SJSA1 (cell line): Measurements from ENCODE around the gene MED16. TPM values are rescaled to one million over a fixed set of nuclear protein-coding genes. Genes with fewer than 3 reads are reported as not detected.
A peak's percentile ranks its signal among the peaks of the same experiment; 100 is the strongest.

Experiments
- DNase-seq, 2 experiments: peaks; one replicate each; pipeline ENCODE4 v3.0.0-alpha.2; 2015 to 2020; ENCODE audit warnings: low spot score in 2 of 2, low read depth in 1 of 2
- H3K27ac ChIP-seq: fragments of 250-450 bp; sonication (Bioruptor Pico); 2 replicates; pipeline ENCODE4 v1.5.1; 2020; ENCODE audit warnings: mild to moderate bottlenecking, moderate library complexity
- H3K27me3 ChIP-seq: fragments of 250-450 bp; sonication (Bioruptor Pico); replicated peaks from 2 replicates; pipeline ENCODE4 v1.5.1; 2020; ENCODE audit warnings: mild to moderate bottlenecking, moderate library complexity
- H3K36me3 ChIP-seq: fragments of 250-450 bp; sonication (Bioruptor Pico); 2 replicates; pipeline ENCODE4 v1.5.1; 2020; ENCODE audit warnings: mild to moderate bottlenecking
- H3K4me1 ChIP-seq: fragments of 250-450 bp; sonication (Bioruptor Pico); replicated peaks from 2 replicates; pipeline ENCODE4 v1.6.1; 2021; ENCODE audit warnings: mild to moderate bottlenecking
- H3K4me3 ChIP-seq: fragments of 250-450 bp; sonication (Bioruptor Pico); 2 replicates; pipeline ENCODE4 v1.5.1; 2020; ENCODE audit warnings: mild to moderate bottlenecking
- H3K9me3 ChIP-seq: fragments of 250-450 bp; sonication (Bioruptor Pico); replicated peaks from 2 replicates; pipeline ENCODE4 v1.5.1; 2020; ENCODE audit warnings: mild to moderate bottlenecking
- total RNA-seq: library from RNA; depleted of rRNA; stranded (reverse); fragments of >200 nt; shearing (Covaris generic); gene quantifications from 2 replicates; pipeline ENCODE4 v1.2.3, GENCODE V29; 2014

MED16 gene
- total RNA-seq, 1 experiment from 2014 or later: 17.2 TPM

GRCh38 chr19:871446-872265 lies 21.3 kb downstream of the MED16 start:
- no peaks in the 10 kb centered on the region for H3K27me3 ChIP-seq
- no peak overlapping the region for H3K4me3 ChIP-seq
- no peak overlapping the region for H3K27ac ChIP-seq
- peaks cover 25% of the 10 kb centered on the region for H3K4me1 ChIP-seq
- no peak for DNase-seq
- peaks cover 65% of the 10 kb centered on the region for H3K36me3 ChIP-seq
- no peaks in the 10 kb centered on the region for H3K9me3 ChIP-seq

- Histone ChIP-seq H3K27me3 (no peaks in the 10 kb centered on the region), H3K27ac (no peak overlapping the region), H3K4me1 (peaks cover 25% of the 10 kb centered on the region), H3K9me3 (no peaks in the 10 kb centered on the region), H3K4me3 (no peak overlapping the region), H3K36me3 (peaks cover 58% of the 10 kb centered on the region)
- no peak for DNase-seq
Observed at GRCh38 chr19:870963-871401, 22.0 kb downstream of the MED16 start.

- Histone ChIP-seq H3K27ac (peak overlapping the region; percentile 73), H3K4me1 (peaks cover 25% of the 10 kb centered on the region), H3K4me3 (no peak overlapping the region), H3K36me3 (peaks cover 52% of the 10 kb centered on the region), H3K27me3 (no peaks in the 10 kb centered on the region), H3K9me3 (no peaks in the 10 kb centered on the region)
- DNase-seq: no peak
Observed at GRCh38 chr19:870314-870713, 22.7 kb downstream of the MED16 start.

DNA sequence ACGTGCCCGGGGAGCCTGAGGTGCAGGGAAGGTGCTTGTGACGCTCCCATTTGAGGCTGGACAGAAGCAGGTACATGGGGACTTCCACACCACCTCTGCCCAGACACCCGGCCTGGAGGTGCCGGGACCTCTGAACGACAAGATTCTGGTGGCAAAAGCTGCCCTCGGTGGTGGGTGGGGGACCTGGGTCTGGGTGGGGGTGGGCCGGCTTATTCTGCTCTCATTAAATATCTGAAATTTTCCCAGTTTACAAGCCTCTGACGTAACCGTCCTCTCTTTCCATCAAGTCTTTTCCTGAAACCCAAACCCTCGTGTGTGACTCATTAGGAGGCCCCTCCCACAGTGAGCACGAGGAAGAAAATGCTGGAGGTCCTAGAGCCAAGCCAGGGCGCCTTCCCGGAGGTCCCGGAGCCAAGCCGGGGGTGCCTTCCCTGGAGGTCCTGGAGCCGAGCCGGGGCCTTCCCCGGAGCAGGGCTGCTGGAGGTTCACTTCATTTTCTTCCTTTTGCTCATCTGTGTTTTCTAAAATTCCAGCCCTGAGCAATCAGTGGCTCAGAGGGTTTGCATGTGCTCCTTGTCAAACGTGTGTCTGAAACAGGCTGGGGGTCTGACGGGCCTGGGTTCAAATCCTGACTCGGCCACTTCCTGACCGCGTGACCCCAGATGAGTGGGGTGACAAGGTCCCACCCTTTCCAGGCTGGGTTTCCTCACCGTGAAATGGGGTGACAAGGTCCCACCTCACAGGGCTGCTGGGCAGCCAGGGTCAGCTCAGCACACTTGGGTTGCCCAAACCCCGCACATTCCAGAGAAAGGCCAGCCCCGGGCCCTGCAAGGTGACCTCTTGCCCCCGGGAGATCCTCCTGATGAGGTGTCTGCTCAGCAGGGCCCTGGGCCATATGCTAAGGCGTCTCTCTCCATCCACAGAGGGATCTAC lies 23.5 kb downstream of the MED16 start:
- no peak overlapping the region for H3K4me3 ChIP-seq
- peaks cover 45% of the 10 kb centered on the region for H3K36me3 ChIP-seq
- peak; percentile 97 to 98 for DNase-seq
- H3K27ac ChIP-seq: peak overlapping the region; percentile 81
- H3K4me1 ChIP-seq: peaks cover 25% of the 10 kb centered on the region
- H3K27me3 ChIP-seq: no peaks in the 10 kb centered on the region
- H3K9me3 ChIP-seq: no peaks in the 10 kb centered on the region

- Histone ChIP-seq H3K9me3 (no peaks in the 10 kb centered on the region), H3K36me3 (peaks cover 41% of the 10 kb centered on the region), H3K4me1 (peaks cover 31% of the 10 kb centered on the region), H3K4me3 (no peak overlapping the region), H3K27ac (peak overlapping the region; percentile 81), H3K27me3 (no peaks in the 10 kb centered on the region)
- DNase-seq: no peak
Observed at GRCh38 chr19:868458-869244, 24.3 kb downstream of the MED16 start.

DNA sequence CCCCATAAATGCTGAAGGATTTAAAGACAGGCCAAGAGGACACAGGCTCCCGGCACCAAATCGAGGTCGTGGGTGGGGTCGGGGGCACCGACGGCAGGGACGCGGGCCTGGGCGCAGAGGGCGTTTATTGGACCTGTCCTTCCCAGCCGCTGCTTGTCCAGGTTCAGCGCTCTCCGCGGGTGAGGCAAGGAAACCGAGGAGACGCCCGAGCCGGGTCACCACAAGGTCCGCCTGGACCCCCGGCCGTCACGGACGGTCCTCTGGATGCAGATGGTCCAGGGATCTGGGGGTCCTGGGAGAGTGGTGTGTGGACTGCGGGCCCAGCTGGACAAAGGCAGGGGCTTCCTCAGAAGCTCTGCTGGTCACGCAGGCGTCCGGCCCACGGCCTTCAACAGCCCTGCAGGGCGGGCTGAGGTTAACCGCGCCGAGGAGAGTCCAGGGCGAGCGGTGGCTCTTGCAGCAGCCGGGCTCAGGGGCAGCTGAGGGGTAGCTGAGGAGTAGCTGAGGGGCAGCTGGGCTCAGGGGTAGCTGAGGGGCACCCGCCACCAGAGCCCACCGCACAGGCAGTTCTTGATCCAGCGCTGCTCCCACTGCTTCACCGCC lies 25.0 kb downstream of the MED16 start:
- no peaks in the 10 kb centered on the region for H3K27me3 ChIP-seq
- DNase-seq: no peak
- no peaks in the 10 kb centered on the region for H3K9me3 ChIP-seq

DNA sequence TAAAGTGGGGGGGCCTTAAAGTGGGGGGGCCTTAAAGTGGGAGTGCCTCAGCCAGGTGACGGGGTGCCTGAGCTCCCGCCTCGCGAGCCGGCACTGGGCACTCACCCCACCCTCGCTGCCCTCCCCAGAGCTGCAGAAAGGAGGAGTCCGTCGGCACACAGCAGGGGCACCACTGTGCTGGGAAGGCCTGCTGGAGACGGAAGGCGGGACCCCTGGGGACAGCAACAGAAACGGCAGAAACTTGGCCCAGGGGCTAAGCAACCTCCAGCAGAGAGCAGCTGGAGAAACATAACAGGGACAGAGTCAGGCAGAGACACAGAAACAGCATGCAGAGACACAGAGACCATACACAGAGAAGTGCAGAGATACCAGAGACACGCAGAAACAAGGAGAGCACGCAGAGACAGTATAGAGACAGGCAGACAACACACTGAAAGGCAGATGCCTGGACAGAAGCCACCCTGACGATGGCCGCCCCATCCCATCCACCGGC lies 25.6 kb downstream of the MED16 start:
- Histone ChIP-seq H3K27me3 (no peaks in the 10 kb centered on the region), H3K4me3 (no peak overlapping the region), H3K9me3 (no peaks in the 10 kb centered on the region), H3K36me3 (peaks cover 37% of the 10 kb centered on the region), H3K27ac (no peak overlapping the region), H3K4me1 (peaks cover 39% of the 10 kb centered on the region)
- no peak for DNase-seq

More for the DNA sequence above, 25.0 kb downstream of the MED16 start:
- Histone ChIP-seq H3K4me3 (no peak overlapping the region), H3K4me1 (peaks cover 38% of the 10 kb centered on the region), H3K27ac (no peak overlapping the region), H3K36me3 (peaks cover 37% of the 10 kb centered on the region)

GRCh38 chr19:866769-867300 lies 26.2 kb downstream of the MED16 start:
- no peaks in the 10 kb centered on the region for H3K27me3 ChIP-seq
- no peak overlapping the region for H3K4me3 ChIP-seq
- H3K27ac ChIP-seq: no peak overlapping the region
- H3K9me3 ChIP-seq: no peaks in the 10 kb centered on the region
- DNase-seq: no peak
- H3K4me1 ChIP-seq: peaks cover 39% of the 10 kb centered on the region
- H3K36me3 ChIP-seq: peaks cover 34% of the 10 kb centered on the region

- H3K27me3 ChIP-seq: peaks cover 3% of the 10 kb centered on the region
- no peaks in the 10 kb centered on the region; the same call in 1 of the 2 replicates for H3K9me3 ChIP-seq
- peaks cover 11% of the 10 kb centered on the region for H3K36me3 ChIP-seq
- DNase-seq: no peak
- H3K4me1 ChIP-seq: peaks cover 21% of the 10 kb centered on the region
- no peak overlapping the region for H3K27ac ChIP-seq
- no peak overlapping the region for H3K4me3 ChIP-seq
Observed at GRCh38 chr19:863315-863620, 29.7 kb downstream of the MED16 start.

DNA sequence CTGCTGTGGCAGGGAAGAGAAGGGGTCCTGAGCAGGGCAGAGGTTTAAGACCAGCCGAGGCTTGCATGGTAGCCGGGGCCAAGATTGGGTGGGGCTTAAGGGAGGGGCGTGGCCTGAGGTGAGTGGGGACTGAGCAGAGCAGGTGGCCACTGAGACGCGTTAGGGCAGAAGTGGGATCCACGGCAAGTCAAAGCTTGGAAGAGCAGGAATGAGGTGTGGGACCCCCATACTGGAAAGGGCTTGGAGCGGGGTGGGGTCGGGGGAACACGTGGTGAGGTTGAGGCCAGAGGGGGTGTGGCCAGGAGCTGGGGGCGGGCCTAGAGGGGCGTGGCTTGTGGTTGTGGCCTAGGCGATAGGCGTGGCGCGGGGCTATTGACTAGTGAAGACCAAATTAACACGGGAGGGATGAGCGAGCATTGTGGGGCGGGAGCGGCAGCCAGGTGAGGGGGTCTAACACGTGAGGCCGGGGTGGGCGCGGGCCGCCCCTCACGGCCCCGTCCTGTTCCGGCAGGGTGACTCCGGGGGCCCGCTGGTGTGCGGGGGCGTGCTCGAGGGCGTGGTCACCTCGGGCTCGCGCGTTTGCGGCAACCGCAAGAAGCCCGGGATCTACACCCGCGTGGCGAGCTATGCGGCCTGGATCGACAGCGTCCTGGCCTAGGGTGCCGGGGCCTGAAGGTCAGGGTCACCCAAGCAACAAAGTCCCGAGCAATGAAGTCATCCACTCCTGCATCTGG lies 30.2 kb downstream of the MED16 start:
- no peak for DNase-seq
- no peak overlapping the region for H3K4me3 ChIP-seq
- peaks cover 6% of the 10 kb centered on the region for H3K36me3 ChIP-seq

DNA sequence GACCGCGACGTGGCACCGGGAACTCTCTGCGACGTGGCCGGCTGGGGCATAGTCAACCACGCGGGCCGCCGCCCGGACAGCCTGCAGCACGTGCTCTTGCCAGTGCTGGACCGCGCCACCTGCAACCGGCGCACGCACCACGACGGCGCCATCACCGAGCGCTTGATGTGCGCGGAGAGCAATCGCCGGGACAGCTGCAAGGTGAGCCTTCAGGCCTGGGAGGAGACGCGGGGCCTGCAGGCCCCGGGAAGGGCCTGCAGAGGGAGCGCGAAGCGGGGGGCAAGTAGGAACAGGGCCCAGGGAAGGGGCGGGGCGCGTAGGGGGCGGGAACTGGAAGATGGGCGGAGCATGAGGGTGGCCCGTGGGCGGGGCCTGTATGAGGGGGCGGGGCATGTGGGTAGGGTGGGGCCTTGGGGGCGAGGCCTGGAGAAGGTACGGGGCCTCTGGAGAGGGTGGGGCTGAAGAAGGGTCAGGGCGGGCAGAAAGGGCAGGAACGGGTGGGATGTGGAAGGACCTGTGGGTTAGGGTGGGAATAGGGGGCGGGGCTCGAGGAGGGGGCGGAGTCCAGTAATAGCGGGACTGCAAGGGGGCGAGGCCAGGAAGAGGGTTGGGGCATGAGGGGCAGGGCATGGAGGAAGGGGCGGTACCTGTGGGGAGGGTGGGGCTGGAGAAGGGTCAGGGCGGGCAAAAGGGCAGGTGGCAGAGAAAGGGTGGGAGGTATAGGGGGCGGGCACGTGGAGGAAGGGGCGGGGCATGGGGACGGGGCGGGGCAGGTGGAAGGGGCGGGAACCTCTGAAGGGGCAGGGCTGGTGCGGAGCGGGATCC lies 31.0 kb downstream of the MED16 start:
- H3K27ac ChIP-seq: no peak overlapping the region
- H3K9me3 ChIP-seq: no peaks in the 10 kb centered on the region; the same call in 1 of the 2 replicates
- no peak for DNase-seq
- no peaks in the 10 kb centered on the region; the same call in 1 of the 2 replicates for H3K36me3 ChIP-seq
- peaks cover 21% of the 10 kb centered on the region for H3K4me1 ChIP-seq
- H3K27me3 ChIP-seq: peaks cover 3% of the 10 kb centered on the region
- no peak overlapping the region for H3K4me3 ChIP-seq

More for the DNA sequence above, 30.2 kb downstream of the MED16 start:
- Histone ChIP-seq H3K9me3 (no peaks in the 10 kb centered on the region; the same call in 1 of the 2 replicates), H3K27ac (no peak overlapping the region), H3K4me1 (peaks cover 21% of the 10 kb centered on the region), H3K27me3 (peaks cover 3% of the 10 kb centered on the region)
